ENCODE data around the gene WWTR1. TPM values are rescaled to one million over a fixed set of nuclear protein-coding genes. Genes with fewer than 3 reads are reported as not detected.

Gene WWTR1
- total and polyA plus RNA-seq, 4 donors: 4.5 to 11.8 (median 9.0) TPM

DNA sequence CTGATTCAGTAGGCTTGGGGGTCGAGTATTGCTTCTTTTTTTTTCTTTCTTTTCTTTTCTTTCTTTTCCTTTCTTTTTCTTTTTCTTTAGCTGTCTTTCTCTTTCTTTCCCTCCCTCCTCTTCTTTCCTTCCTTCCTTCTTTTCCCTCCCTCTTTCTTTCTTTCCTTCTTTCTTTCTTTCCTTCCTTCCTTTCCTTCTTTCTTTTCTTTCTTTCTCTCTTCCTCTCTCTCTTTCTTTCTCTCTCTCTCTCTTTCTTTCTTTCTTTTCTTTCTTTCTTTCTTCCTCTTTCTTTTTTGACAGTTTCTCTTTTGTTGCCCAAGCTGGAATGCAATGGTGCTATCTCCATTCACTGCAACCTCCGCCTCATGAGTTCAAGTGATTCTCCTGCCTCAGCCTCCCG lies 147.3 kb downstream of the WWTR1 start:
- Histone ChIP-seq H3K4me1 (ENCODE audit: control insufficient read depth in 4 of 4, insufficient read depth in 4 of 4, low read length in 3 of 4) (peaks cover 0 to 10% (median 4%) of the 10 kb centered on the region in 4 donors), H3K9ac (ENCODE audit: low read depth in 1 of 2, low read length in 2 of 2) (no peak overlapping the region), H3K4me3 (ENCODE audit: low read depth in 1 of 3, low read length in 3 of 3) (no peak overlapping the region), H3K27me3 (ENCODE audit: control insufficient read depth in 4 of 4, insufficient read depth in 4 of 4, low read length in 3 of 4) (no peaks in the 10 kb centered on the region), H3K27ac (ENCODE audit: low read depth in 1 of 2, low read length in 2 of 2) (no peak overlapping the region), H3K9me3 (ENCODE audit: control insufficient read depth in 4 of 4, low read length in 3 of 4) (no peaks in the 10 kb centered on the region), H3K36me3 (ENCODE audit: control insufficient read depth in 4 of 4, insufficient read depth in 3 of 4, low read depth in 1 of 4, low read length in 3 of 4) (no peaks in the 10 kb centered on the region)
- TF ChIP-seq HNF4G (IDR thresholded peaks at IDR 0.05) (no peak), FOXA1 (IDR thresholded peaks at IDR 0.05) (no peak), GABPA (IDR thresholded peaks at IDR 0.05 in 1 of 2, conservative IDR thresholded peaks at IDR 0.05 in 1 of 2) (no peak), TAF1 (conservative IDR thresholded peaks at IDR 0.05) (no peak), EGR1 (IDR thresholded peaks at IDR 0.05; ENCODE audit: low read depth in 2 of 2) (no peak), ATF3 (IDR thresholded peaks at IDR 0.05) (no peak), RAD21 (IDR thresholded peaks at IDR 0.05) (no peak)
- DNase-seq (ENCODE audit: low spot score): no peak
- 91% methylated on average over 3 of the region's 3 CpGs for WGBS

GRCh38 chr3:149509526-149509925 lies 148.3 kb downstream of the WWTR1 start:
- TF ChIP-seq, protein P1, sequence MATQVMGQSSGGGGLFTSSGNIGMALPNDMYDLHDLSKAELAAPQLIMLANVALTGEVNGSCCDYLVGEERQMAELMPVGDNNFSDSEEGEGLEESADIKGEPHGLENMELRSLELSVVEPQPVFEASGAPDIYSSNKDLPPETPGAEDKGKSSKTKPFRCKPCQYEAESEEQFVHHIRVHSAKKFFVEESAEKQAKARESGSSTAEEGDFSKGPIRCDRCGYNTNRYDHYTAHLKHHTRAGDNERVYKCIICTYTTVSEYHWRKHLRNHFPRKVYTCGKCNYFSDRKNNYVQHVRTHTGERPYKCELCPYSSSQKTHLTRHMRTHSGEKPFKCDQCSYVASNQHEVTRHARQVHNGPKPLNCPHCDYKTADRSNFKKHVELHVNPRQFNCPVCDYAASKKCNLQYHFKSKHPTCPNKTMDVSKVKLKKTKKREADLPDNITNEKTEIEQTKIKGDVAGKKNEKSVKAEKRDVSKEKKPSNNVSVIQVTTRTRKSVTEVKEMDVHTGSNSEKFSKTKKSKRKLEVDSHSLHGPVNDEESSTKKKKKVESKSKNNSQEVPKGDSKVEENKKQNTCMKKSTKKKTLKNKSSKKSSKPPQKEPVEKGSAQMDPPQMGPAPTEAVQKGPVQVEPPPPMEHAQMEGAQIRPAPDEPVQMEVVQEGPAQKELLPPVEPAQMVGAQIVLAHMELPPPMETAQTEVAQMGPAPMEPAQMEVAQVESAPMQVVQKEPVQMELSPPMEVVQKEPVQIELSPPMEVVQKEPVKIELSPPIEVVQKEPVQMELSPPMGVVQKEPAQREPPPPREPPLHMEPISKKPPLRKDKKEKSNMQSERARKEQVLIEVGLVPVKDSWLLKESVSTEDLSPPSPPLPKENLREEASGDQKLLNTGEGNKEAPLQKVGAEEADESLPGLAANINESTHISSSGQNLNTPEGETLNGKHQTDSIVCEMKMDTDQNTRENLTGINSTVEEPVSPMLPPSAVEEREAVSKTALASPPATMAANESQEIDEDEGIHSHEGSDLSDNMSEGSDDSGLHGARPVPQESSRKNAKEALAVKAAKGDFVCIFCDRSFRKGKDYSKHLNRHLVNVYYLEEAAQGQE (IDR thresholded peaks at IDR 0.05): no peak
- TF ChIP-seq JUND (IDR thresholded peaks at IDR 0.05) (no peak), CTCF (IDR thresholded peaks at IDR 0.05; ENCODE audit: low read depth, low read length, missing input control) (no peak), HNF4G (IDR thresholded peaks at IDR 0.05) (no peak), HNF4A (conservative IDR thresholded peaks at IDR 0.05) (no peak), FOXA1 (IDR thresholded peaks at IDR 0.05) (no peak), EGR1 (IDR thresholded peaks at IDR 0.05; ENCODE audit: low read depth in 2 of 2) (no peak), ZBTB33 (IDR thresholded peaks at IDR 0.05) (no peak), RXRA (IDR thresholded peaks at IDR 0.05) (no peak), GABPA (IDR thresholded peaks at IDR 0.05 in 1 of 2, conservative IDR thresholded peaks at IDR 0.05 in 1 of 2) (no peak), MAX (IDR thresholded peaks at IDR 0.05) (no peak), RAD21 (IDR thresholded peaks at IDR 0.05) (no peak), SP1 (IDR thresholded peaks at IDR 0.05) (no peak)
- Histone ChIP-seq H3K4me1 (ENCODE audit: control insufficient read depth in 4 of 4, insufficient read depth in 4 of 4, low read length in 3 of 4) (peaks cover 0 to 10% (median 4%) of the 10 kb centered on the region in 4 donors), H3K36me3 (ENCODE audit: control insufficient read depth in 4 of 4, insufficient read depth in 3 of 4, low read depth in 1 of 4, low read length in 3 of 4) (no peaks in the 10 kb centered on the region), H3K27me3 (ENCODE audit: control insufficient read depth in 4 of 4, insufficient read depth in 4 of 4, low read length in 3 of 4) (no peaks in the 10 kb centered on the region), H3K9me3 (ENCODE audit: control insufficient read depth in 4 of 4, low read length in 3 of 4) (no peaks in the 10 kb centered on the region), H3K27ac (ENCODE audit: low read depth in 1 of 2, low read length in 2 of 2) (no peak overlapping the region), H3K4me3 (ENCODE audit: low read depth in 1 of 3, low read length in 3 of 3) (no peak overlapping the region), H3K9ac (ENCODE audit: low read depth in 1 of 2, low read length in 2 of 2) (no peak overlapping the region)
- no peak for DNase-seq (ENCODE audit: low spot score)
- 90% methylated on average over 3 of the region's 3 CpGs for WGBS

All from liver (tissue), 9 donors.